ENCODE data around the gene TIMM10B.
"Not testable (repeated sequence)": the region's sequence is repeated elsewhere in the genome, so short reads cannot be mapped to it uniquely, and the experiment has no call there.

The TIMM10B gene

GRCh38 chr11:6505577-6506240, 24.4 kb downstream of the TIMM10B start:
- peak; percentile 69 for DNase-seq (ENCODE audit: low spot score)

- no peak for DNase-seq (ENCODE audit: low spot score)
Observed at GRCh38 chr11:6516865-6517264, 35.6 kb downstream of the TIMM10B start.

- no peak for DNase-seq (ENCODE audit: low spot score)
Observed at GRCh38 chr11:6520265-6520664, 39.0 kb downstream of the TIMM10B start.

- DNase-seq (ENCODE audit: low spot score): not testable (repeated sequence)
Observed at GRCh38 chr11:6521946-6522345, 40.6 kb downstream of the TIMM10B start.

GRCh38 chr11:6523253-6523652, 42.0 kb downstream of the TIMM10B start:
- DNase-seq (ENCODE audit: low spot score): no peak

GRCh38 chr11:6526411-6527135, 45.3 kb downstream of the TIMM10B start:
- DNase-seq (ENCODE audit: low spot score): no peak

- DNase-seq (ENCODE audit: low spot score): no peak
Observed at GRCh38 chr11:6529266-6529665, 48.0 kb downstream of the TIMM10B start.

GRCh38 chr11:6530848-6531247, 49.5 kb downstream of the TIMM10B start:
- DNase-seq (ENCODE audit: low spot score): no peak

- DNase-seq (ENCODE audit: low spot score): peak; percentile 89
Observed at GRCh38 chr11:6531267-6531752, 50.0 kb downstream of the TIMM10B start.

Measured in hematopoietic multipotent progenitor cell treated with erythropoietin and hydrocortisone succinate and interleukin-3 and kit ligand, for 17 days (in vitro differentiated cells).